ENCODE data around the gene TOP1.

Gene TOP1

DNA sequence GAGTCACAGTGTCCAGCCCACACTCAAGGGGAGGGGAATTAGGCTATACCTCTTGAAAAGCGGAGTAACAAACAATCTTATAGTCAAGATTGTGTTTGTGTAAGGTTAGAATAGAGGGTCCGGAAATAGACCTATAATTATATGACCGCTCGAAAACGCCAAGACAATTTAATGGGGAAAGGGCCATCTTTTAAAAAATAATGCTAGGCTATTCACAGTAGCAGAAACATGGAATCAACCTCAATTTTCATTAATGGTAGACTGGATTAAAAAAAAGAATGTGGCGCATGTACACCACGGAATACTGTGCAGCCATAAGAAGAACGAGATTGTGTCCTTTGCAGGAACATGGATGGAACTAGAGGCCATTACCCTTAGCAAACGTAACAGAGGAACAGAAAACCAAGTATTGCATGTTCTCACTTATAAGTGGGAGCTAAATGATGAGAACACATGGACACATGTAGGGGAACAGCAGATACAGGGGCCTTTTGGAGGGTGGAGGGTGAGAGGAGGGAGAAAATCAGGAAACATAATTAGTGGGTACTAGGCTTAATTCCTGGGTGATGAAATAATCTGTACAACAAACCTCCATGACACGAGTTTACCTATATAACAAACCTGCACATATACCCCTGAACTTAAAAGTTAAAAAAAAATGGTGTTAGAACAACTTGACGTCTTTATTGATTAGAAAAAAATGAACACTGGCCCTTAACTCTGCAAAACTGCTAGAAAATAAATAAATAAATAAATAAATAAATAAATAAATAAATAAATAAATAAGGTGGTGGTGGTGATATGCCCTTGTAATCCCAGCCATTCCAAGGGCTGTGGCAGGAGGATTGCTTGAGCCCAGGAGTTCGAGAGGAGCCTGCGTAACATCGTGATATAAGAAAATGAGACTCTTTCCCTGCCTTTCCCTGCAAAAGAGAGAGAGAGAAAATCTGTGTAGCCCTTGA is 30.3 kb downstream of the TOP1 start:
- DNase-seq (ENCODE audit: low spot score) = no peak

DNA sequence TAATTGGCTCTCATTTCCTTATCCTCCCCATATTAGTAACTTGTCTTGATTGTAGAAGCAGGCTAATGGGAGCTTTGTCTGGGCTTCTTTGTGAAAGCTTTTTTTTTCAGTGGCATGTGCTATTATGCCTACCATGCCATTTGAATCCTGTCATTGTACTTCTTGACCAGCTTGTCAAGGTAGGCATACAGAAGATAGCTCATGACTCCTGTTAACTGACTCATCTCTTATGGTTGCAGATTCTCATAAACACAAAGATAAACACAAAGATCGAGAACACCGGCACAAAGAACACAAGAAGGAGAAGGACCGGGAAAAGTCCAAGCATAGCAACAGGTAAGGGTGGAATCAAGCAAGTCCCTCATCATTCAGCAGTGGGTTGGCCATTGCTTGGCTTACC is 32.5 kb downstream of the TOP1 start:
- DNase-seq (ENCODE audit: low spot score) = no peak

DNA sequence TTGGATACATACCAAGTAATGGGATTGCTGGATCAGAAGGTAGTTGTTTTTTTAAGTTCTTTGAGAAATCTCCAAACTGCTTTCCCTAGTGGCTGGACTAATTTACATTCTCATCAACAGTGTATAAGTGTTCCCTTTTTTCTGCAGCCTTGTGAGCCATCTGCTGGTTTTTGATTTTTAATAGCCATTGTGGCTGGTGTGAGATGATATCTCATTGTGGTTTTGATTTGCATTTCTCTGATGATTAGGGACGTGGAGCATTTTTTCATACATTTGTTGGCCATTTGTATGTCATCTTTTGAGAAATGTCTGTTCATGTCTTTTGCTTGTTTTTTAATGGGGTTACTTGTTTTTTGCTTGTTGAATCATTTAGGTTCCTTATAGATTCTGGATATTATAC is 34.8 kb downstream of the TOP1 start:
- no peak for DNase-seq (ENCODE audit: low spot score)

DNA sequence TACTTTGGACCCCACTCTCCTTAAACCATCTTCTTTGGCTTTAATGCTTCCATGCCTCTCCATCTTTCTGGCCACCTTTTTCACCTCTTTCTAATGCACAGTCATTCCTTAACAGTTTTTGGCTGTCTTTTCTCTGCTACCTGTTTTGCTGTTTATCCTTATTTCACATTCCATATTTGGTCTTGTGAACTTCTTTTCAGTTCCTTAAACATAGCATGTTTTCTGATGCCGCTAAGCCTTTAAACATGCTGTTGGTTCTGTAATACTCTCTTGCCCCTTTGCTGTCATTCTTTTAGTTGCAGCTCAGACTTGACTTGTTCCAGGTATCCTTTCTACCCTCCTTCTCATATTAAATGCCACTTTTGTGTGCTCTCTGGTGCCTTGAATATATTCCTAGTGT is 35.8 kb downstream of the TOP1 start:
- no peak for DNase-seq (ENCODE audit: low spot score)

DNA sequence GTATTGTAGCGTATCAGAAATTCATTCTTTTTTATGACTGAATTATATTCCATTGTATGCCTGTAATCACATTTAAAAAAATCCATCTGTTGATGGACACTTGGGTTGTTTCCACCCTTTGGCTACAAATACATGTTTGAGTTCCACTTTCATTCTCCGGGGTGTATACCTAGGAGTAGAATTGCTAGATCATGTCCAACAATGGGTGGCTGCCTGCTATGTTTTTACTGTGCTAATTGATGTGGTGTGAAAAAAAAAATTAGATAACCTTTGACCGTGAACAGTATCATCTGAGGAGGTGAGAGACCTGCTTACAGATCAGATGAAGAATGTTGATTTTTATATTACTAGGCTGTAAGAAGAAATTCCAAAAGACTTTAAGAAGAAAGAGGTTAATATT is 37.1 kb downstream of the TOP1 start:
- DNase-seq (ENCODE audit: low spot score) = no peak

DNA sequence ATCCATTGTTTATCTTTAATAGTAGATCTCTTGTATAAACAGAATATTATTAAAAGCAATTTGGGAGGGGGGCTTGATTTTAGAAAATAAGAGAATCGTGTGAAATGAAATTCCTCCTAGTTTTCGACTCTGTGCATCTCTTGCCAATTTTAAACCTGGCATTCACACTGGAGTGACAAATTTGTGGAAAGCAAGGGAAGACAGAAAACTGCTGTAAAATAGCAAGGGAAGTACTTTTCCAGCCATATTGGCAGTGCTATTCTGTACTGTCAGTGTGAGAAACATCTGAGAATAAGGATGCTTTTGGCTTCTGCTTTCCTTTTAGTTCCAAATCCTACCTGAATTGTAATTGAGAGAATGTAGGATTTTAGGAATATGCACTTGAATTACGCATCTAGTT is 40.2 kb downstream of the TOP1 start:
- no peak for DNase-seq (ENCODE audit: low spot score)

DNA sequence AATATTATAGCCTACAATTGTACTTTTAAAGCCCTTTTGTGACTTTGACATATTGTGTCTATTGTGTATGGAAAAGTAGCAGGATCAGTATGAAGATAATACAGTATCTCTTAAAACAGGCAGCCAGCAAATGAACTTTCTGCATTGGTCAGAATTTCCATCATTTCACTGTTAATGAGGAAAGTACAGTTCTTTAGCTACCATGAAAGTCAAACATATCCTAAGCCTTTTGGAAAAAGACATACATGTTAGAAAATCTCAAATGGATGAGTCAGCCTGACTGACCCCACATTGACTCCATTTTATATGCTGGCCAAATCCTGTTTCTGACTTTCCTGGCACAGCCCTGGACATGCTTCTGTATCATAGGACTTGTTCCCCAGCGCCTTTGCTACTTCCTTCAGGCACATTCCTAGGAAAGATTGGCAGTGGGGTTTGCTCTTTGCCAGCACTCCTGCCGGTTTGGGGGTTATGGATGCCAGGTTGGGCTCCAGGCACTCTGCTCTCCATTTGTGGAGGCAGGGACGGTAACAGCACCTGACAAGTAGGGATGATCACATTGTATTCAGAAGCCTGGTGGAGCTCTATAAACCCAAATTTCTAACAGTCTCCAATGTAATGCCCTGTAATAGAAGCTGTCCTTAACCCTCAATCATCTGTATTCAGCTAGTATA is 43.7 kb downstream of the TOP1 start:
- DNase-seq (ENCODE audit: low spot score) = no peak

DNA sequence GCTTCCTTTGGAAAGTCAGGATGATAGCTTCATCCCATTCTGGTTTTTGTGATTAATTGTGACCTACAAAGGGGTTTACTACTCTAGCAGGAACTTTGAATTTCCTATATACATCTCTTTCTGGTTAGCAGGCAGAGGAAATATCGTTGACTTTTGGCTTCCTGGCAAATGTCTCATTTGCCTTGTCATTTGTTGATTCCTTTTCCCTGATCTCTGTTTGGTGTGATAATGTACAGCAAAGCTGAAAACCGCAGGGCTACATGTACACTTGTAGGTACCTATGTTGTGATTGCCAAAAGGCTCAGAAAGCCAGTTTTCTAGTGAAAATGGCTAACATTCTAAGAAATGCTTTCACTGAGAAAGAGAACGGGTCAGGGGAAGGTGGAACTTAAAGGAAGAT is 44.3 kb downstream of the TOP1 start:
- DNase-seq (ENCODE audit: low spot score) = no peak

DNA sequence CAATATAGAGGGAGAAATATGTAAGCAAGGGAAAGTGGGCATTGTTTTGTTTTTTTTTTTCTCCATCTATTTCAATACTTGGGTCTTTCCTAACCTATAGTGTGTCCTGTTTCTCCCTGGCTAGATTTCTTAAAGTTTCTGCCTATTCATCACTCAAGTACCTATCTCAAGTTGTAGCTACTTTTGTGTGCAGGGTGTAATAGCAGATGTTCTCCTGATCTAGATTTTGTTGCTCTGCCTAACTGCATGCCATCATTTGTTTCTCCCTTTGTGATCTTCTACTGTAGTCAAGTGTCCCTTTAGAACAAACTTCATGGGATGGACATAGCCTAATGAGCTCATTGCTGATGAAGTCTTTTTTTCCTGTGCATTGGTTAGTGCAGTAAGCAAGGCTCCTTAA is 45.8 kb downstream of the TOP1 start:
- no peak for DNase-seq (ENCODE audit: low spot score)

DNA sequence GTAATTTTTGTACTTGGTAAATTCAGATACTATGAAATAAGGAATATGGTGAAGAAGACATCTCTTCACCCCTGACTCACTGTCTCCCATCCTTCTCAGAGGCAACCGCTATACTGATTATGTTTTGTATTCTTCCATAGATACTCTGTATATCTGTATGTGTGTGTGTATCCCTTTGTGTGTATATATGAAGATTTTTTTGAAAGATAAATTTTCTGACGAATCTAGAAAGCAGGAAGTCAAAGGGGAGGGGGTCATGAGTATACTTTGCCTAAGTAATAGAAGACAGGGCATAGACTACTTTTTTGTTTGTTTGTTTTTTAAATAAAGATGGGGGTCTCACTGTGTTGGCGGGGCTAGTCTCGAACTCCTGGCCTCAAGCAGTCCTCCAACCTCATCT is 48.2 kb downstream of the TOP1 start:
- no peak for DNase-seq (ENCODE audit: low spot score)

DNA sequence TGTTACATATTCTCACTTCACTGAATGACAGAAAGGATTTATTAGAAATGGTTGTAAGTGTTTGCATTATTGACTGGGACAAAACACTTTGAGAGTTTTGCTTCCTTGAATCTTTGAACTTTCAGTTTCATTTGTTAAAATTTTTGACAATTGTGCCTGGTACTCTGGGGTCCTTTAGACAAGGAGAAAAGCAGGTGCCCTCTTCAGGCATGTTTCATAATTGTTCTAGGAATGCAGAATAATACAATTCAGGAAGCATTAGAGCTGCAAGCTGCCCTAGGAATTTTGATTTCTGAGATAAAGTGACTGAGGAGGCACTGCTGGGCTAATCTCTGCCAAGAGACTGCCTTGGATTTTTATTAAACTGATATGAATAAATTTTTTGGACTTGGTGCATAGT is 49.7 kb downstream of the TOP1 start:
- peak; percentile 20 for DNase-seq (ENCODE audit: low spot score)

DNA sequence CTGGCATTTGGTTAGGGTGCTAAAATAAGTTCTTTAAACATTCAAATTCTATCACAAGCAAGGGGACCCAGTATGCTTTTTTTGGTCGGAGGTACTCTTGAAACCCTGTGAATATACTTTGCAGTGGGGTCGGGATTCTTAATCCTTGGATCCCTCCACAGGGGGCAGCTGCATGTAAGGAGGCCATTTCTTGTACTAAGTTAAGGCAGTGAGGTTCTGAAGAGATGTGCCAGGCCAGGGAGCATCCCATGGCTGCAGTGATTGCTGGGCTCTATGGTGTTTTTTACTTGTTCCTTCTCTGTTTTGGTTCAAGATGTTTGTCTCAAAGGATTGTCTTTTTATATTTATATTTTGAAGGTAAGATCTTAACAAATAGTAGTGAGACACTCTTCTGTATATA is 50.4 kb downstream of the TOP1 start:
- DNase-seq (ENCODE audit: low spot score) = no peak

DNA sequence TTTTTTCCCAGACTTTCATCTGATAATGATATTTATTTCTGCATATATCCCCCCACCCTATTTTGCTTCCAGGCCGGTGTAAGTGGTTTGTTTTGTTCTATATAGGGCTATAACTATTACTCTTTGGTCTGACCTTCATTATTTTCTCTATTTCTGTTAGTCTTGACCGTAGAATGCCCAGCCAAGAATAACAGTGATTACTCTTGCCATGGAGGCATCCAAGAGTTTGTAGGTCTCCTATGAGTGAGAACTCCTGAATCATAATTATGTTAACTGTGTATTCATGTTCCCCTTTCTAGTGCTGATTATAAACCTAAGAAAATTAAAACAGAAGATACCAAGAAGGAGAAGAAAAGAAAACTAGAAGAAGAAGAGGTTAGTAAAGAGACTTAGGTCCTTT is 52.2 kb downstream of the TOP1 start:
- no peak for DNase-seq (ENCODE audit: low spot score)

DNA sequence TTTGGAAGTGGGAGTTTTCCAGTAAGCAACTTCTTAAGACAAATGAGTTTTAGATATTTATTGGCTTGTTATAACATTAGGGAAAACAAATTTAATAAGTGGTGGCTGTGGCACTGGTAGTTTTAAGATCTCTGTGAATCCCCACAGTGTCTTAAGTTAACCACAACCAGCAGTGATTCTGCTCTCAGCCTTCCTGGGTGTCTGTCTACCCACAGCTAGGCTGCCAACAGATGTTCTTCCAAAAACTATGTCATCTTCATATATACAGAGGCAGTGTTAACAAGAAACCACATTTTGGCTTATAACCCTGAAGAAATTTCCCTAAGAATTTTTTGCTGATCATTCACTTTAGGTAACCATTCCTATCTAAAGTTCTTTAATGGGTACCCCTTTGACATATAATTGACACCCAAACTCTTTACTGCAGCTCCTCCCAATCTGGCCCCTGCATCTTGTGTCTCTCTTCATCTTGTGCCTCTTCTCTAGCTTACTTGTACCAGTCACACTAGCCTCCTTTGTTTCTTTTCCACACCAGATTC is 52.7 kb downstream of the TOP1 start:
- no peak for DNase-seq (ENCODE audit: low spot score)

DNA sequence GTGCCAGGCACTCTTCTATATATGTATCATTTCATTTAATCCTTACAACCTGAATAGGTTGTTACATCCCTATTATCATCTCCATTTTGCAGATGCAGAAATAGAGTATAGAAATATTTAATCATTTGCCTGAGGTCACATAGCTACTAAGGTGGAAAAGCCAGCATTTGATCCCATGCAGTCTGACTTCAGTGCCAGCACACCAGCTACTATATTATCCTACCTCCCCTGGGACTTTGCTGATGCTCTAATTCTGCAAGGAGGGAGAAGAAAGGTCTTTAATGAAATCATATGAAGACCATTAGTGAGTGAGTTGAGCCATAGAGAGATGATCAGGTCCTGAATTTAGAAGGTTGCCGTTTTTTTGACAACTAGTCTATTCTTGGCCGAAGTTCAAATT is 53.7 kb downstream of the TOP1 start:
- no peak for DNase-seq (ENCODE audit: low spot score)

DNA sequence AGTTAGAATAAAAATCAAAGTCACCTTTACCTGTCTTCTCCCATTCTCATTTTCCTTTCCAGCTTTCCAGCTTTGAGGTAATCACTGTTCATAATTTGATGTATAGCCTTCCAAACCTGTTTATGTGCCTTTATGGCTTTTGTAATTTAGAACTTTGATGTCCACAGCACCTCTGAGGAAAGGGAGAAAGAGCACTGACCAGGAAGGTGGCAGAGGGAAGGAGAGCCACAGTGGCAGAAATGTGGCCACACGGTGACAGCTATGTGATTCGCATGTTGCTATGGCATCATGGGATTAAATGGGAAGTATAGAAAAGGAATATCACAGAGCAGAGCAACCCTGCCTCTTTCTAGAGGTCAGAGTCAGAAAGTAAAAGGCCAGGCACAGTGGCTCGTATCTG is 57.0 kb downstream of the TOP1 start:
- no peak for DNase-seq (ENCODE audit: low spot score)

DNA sequence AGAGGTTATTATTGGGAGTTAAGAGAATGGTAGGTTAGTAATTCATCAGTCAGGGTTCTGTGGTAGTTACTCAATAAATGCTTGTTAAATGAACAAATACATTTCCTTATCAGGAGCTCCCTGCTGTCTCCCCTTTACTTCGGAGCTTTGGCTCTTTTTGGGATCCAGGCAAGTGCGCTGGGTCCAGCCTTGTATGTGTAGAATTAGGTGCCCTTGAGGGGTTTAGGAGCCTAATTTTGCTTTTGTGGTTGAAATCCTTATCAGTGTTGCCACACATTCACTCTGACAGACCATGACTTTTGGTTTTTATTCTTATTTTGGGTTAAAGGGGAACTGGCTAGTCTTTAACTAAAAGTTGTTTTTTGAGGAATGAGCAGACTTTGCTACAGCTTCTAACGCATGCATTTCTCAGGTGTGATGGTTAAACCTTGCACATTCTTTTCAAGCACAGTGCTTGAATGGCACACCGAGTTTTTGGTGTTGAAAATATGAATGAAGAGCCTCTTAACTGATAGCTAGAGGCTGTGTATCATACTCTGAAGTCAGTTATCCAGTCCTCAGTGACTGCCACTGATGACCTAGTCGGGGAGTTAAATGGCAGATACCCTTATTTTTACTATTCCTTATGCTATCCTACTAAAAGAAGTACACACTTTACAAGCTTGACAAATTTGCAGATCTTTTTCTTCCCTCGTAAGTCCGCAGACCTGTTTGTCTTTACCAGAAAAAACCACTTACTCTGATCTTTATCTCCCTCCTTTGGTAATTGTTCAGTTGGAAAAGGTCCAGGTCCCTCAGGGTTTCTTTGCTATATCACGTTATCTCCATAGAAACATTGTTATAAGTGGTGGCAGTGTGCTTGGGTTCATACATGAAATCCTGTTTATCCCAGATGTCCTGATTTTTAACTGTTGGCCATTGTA is 58.0 kb downstream of the TOP1 start:
- DNase-seq (ENCODE audit: low spot score) = no peak

DNA sequence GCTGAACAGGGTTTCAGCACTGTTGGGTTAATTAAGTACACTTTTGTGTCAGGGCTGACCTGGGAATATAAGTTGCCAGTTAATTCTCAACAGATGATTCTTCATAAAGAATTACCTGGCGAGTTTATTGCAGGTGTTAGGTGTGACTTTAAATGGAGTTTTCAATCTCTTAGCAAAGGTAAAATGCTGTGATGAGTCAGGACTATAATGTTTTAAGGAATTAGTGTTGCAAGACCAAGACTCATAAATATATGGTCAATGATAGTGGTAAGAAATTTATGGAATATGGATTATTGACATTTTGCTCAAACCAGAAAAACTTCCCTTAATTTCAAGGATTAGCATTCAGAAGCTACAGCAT is 58.7 kb downstream of the TOP1 start:
- DNase-seq (ENCODE audit: low spot score) = no peak

DNA sequence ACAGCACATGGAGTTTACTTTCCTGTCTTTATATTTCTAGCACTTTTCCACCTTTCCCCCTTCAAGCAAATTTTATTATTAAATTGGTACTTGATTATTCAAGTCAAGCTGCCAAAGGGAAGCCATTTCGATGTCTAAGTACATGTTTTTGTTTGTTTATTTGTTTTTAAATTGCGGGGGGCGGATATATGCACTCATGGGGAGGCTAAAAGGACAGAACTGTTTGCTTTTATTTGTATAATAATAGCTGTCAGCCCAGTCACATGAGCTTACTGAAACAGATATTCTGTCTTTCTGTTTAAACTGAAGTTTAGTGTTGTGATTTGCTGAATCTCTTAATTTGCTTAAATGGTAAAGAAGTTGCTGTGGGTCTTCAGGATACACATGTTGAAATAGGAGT is 59.2 kb downstream of the TOP1 start:
- no peak for DNase-seq (ENCODE audit: low spot score)

DNA sequence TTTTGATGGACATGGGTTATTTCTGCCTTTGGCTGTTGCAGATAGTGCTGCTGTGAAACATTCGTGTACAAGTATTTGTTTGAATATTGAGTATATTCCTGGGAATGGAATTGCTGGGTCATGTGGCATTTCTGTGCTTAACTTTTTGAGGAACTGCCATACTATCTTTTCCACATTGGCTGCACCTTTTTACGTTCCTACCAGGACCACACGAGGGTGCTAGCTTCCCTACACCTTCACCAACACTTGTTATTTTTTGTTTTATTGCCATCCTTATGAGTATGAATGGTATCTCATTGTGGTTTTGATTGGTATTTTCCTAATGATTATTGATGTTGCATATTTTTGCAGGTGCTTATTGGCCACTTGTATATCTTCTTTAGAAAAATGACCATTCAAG is 60.9 kb downstream of the TOP1 start:
- DNase-seq (ENCODE audit: low spot score) = no peak

DNA sequence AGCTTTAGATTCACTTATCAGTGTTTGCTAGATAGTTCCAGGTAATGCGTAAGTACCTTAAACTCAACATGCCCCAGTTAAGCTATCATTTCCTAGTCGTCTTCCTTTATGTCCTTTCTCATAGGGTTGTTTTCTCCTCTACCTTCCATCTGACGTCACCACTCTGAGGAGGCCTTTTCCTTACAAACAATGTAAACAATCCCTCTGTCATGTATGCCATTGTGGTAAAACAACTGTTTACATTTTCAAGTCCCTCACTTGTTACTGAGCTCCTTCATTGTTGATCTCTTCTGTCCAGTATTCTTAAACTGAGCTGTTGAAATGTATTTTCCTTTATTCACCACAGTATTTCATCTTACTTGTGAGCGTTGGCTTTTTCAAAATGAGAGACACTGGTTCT is 63.3 kb downstream of the TOP1 start:
- no peak for DNase-seq (ENCODE audit: low spot score)

DNA sequence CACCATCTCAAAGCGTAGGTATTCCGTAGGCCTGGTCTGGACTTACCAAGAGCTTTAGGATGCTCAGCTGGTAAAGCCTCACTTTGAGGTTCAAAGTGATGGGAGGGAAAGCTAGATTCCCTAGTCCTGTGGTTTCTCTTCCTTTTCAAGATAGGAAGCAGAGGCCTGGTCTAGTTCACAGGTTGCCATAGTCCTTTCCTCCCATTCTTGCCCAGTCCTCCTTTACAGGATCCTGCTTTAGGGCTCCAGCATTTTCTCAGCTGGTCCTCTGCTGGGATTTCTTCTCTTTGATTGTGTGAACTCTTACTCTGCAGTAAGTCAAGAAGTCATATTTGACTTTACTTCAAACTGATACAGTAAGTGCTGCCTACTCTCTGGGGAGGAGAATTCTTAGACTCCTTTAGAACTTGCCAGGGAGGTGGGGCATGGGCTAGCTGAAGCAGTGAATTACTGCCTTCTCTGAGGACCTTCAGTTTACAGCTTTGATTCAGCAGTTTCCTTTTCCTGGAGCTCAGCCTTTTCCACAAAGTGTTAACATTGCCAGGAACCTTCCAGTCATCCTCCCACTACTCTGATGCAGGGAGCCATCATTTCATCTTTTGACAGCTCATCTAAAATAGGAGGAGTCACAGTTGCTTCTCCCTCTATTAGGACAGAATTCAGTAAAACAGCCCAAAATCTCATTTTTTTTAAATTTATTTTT is 65.9 kb downstream of the TOP1 start:
- DNase-seq (ENCODE audit: low spot score) = no peak
